GM12878 (cell line): ENCODE results near the gene ZNF576. TPM values are rescaled to one million over a fixed set of nuclear protein-coding genes. Genes with fewer than 3 reads are reported as not detected.

Source experiments
- ATAC-seq: fragments of 200-7000 bp; cut with Tn5 transposase; 3 replicates; pipeline ENCODE4 v1.9.1; 2020; ENCODE audit warnings: mild to moderate bottlenecking, moderate library complexity
- BruUV-seq: library from RNA; stranded (reverse); fragments of 400-500 nt; replicated peaks from 2 replicates; lab custom pipeline; 2021; lab: Mats Ljungman, UMichigan
- CTCF ChIA-PET: fragments of 300-600 bp; sonication (Branson Sonifier 250); formaldehyde crosslinking; extraction: SDS; loops from one replicate; lab custom pipeline; 2021; ENCODE audit warnings: inconsistent platforms; lab: Yijun Ruan, JAX
- POLR2A ChIA-PET: fragments of 350-600 bp; formaldehyde crosslinking; extraction: SDS; loops from one replicate; lab custom pipeline; 2021; ENCODE audit warnings: inconsistent platforms; lab: Charles Lee
- RAD21 ChIA-PET: fragments of 300-600 bp; sonication (Branson Sonifier 250); formaldehyde crosslinking; loops from one replicate; lab custom pipeline; 2023; ENCODE audit warnings: antibody characterized with exemption; ENCODE audit not compliant: unreplicated experiment; lab: Charles Lee
- SMC1A ChIA-PET: fragments of 300-600 bp; sonication (Branson Sonifier 250); formaldehyde crosslinking; loops from one replicate; lab custom pipeline; 2023; ENCODE audit not compliant: unreplicated experiment, uncharacterized antibody; lab: Charles Lee
- DNase-seq: peaks from one replicate; pipeline ENCODE4 v3.0.0-alpha.2; 2011; ENCODE audit warnings: low read depth, low spot score
- FAIRE-seq: peaks from 3 replicates; lab custom pipeline; 2011; peaks lifted over from hg19 to GRCh38; lab: Jason Lieb, UNC
- H2AFZ ChIP-seq: 2 replicates; pipeline ENCODE4 v1.6.0; 2011; ENCODE audit warnings: low read depth, low read length, control low read depth; ENCODE audit not compliant: control insufficient read depth
- H3K27ac ChIP-seq: 2 replicates; pipeline ENCODE4 v1.5.1; 2011; ENCODE audit warnings: control low read depth; ENCODE audit not compliant: control insufficient read depth, insufficient read depth
- H3K27me3 ChIP-seq, 2 experiments: replicated peaks in 1 of 2; 2 replicates each; pipeline versions ENCODE4 v1.6.0 to v1.6.1; 2011; ENCODE audit warnings: low read length in 1 of 2; ENCODE audit not compliant: control insufficient read depth in 2 of 2, insufficient read depth in 2 of 2
- H3K36me3 ChIP-seq, 2 experiments: 2 replicates each; pipeline ENCODE4 v1.5.1; 2011; ENCODE audit warnings: low read length in 1 of 2; ENCODE audit not compliant: control insufficient read depth in 2 of 2, insufficient read depth in 2 of 2
- H3K4me1 ChIP-seq: 2 replicates; pipeline ENCODE4 v1.6.1; 2011; ENCODE audit warnings: mild to moderate bottlenecking, low read length, moderate library complexity, mixed read lengths; ENCODE audit not compliant: control insufficient read depth, insufficient read depth
- H3K4me2 ChIP-seq: 2 replicates; pipeline ENCODE4 v1.6.0; 2011; ENCODE audit warnings: control low read depth; ENCODE audit not compliant: control insufficient read depth, insufficient read depth
- H3K4me3 ChIP-seq: fragments of 200-600 bp; sonication (generic); 2 replicates; pipeline ENCODE4 v1.5.1; 2016
- H3K79me2 ChIP-seq: 2 replicates; pipeline ENCODE4 v1.6.0; 2011; ENCODE audit warnings: low read length; ENCODE audit not compliant: control insufficient read depth, insufficient read depth
- H3K9ac ChIP-seq: 2 replicates; pipeline ENCODE4 v1.8.0; 2011; ENCODE audit warnings: low read length, control low read depth, mixed read lengths; ENCODE audit not compliant: control insufficient read depth, insufficient read depth
- H3K9me3 ChIP-seq: replicated peaks from 3 replicates; pipeline ENCODE4 v1.5.1; 2011; ENCODE audit warnings: mild to moderate bottlenecking, low read length; ENCODE audit not compliant: control insufficient read depth, insufficient read depth
- H4K20me1 ChIP-seq: 2 replicates; pipeline ENCODE4 v1.6.0; 2011; ENCODE audit not compliant: control insufficient read depth, insufficient read depth
- BCLAF1 ChIP-seq: fragments of 450-650 bp; IDR thresholded peaks from 2 replicates; pipeline ENCODE4 v1.6.1; 2017; ENCODE audit warnings: antibody characterized with exemption, mild to moderate bottlenecking, moderate library complexity
- ESRRA ChIP-seq: IDR thresholded peaks from 2 replicates; pipeline ENCODE4 v1.6.1; 2012; ENCODE audit warnings: mild to moderate bottlenecking, low read length, improper control_type of control experiment
- HCFC1 ChIP-seq: fragments of 150-350 bp; IDR thresholded peaks from 2 replicates; pipeline ENCODE4 v1.6.1; 2014; ENCODE audit warnings: low read length
- HDGF ChIP-seq: fragments of 450-650 bp; IDR thresholded peaks from 2 replicates; pipeline ENCODE4 v1.6.1; 2016; ENCODE audit warnings: antibody characterized with exemption
- PAX8 ChIP-seq: fragments of 450-650 bp; IDR thresholded peaks from 2 replicates; pipeline ENCODE4 v1.6.1; 2017; ENCODE audit warnings: mild to moderate bottlenecking, moderate library complexity
- RB1 ChIP-seq: fragments of 450-650 bp; formaldehyde crosslinking; IDR thresholded peaks from 2 replicates; pipeline ENCODE4 v1.6.1; 2017; ENCODE audit warnings: mild to moderate bottlenecking, borderline replicate concordance
- RUNX3 ChIP-seq: IDR thresholded peaks from 2 replicates; pipeline ENCODE4 v1.6.1; 2012; ENCODE audit warnings: low read length, inconsistent platforms
- USF1 ChIP-seq: IDR thresholded peaks from 2 replicates; pipeline ENCODE4 v1.6.1; 2011; ENCODE audit warnings: borderline replicate concordance, low read depth, mild to moderate bottlenecking, moderate library complexity, mixed read lengths, low read length; ENCODE audit not compliant: insufficient read depth; ENCODE audit errors: extremely low read length
- ZBTB33 ChIP-seq: fragments of 450-650 bp; IDR thresholded peaks from 2 replicates; pipeline ENCODE4 v1.6.1; 2017; ENCODE audit warnings: mild to moderate bottlenecking
- ZNF687 ChIP-seq: fragments of 450-650 bp; IDR thresholded peaks from 2 replicates; pipeline ENCODE4 v1.6.1; 2017; ENCODE audit warnings: mild to moderate bottlenecking, moderate library complexity
- ZZZ3 ChIP-seq: IDR thresholded peaks from 2 replicates; pipeline ENCODE4 v1.6.1; 2011; ENCODE audit warnings: low read depth; ENCODE audit not compliant: control insufficient read depth, insufficient read length
- WGBS: methylation state at CpG from one replicate; pipeline ENCODE4 v1.1.6; 2016; ENCODE audit warnings: low lambda C conversion rate; ENCODE audit not compliant: insufficient replicate concordance, insufficient coverage; ENCODE audit errors: missing lambda C conversion rate; 5-methylcytosine and 5-hydroxymethylcytosine counted together
- in situ Hi-C: fragments of 300-500 bp; cut with MboI; formaldehyde crosslinking; loops from 9 replicates; pipeline ENCODE4 v1.14.3; 2018; ENCODE audit warnings: mixed read lengths
- intact Hi-C: fragments of 100-400 bp; cut with micrococcal nuclease; formaldehyde crosslinking; loops from one replicate; pipeline ENCODE4 v1.14.2; 2022; ENCODE audit not compliant: unreplicated experiment
- polyA plus RNA-seq, 11 experiments: library from polyadenylated mRNA; depleted of rRNA in 4 of 11; unstranded in 6 of 11; stranded (reverse) in 5 of 11; fragments of >200 nt; fragmentation: Nextera tagmentation in 4 of 11; fragmentation: Illumina TruSeq in 1 of 11; extraction: Ambion mirVana in 4 of 11; extraction: Trizol in 1 of 11; gene quantifications; 1 replicate in 1 of 11; 2 replicates in 10 of 11; pipeline versions ENCODE4 v1.2.1 to v1.2.3, GENCODE V29; 2011 to 2016; ENCODE audit warnings: inconsistent platforms in 2 of 11, missing spikeins in 2 of 11, low read depth in 1 of 11
- total RNA-seq, 4 experiments: library from RNA; depleted of rRNA in 3 of 4; stranded (reverse); fragments of >200 nt in 3 of 4; fragmentation: Illumina TruSeq in 1 of 4; extraction: Trizol in 1 of 4; gene quantifications; 2 replicates each; pipeline versions ENCODE4 v1.2.1 to v1.2.3, GENCODE V29; 2013 to 2021

ZNF576 gene
- total and polyA plus RNA-seq, 10 of the 15 experiments (the other 5 are each of a cell fraction or from before 2014, with no cell fraction given): 7.4 to 29.8 (median 14.3) TPM

GRCh38 chr19:43564800-43565199, 31.6 kb upstream of the ZNF576 start:
- in situ Hi-C loops: no loop called here
- no peak overlapping the region for H3K9ac ChIP-seq
- DNase-seq: no peak
- H3K79me2 ChIP-seq: no peaks in the 10 kb centered on the region
- TF ChIP-seq RUNX3 (no peak), ZBTB33 (no peak), RB1 (no peak), BCLAF1 (no peak), USF1 (no peak), PAX8 (no peak), ZNF687 (no peak), HDGF (no peak), ZZZ3 (no peak), ESRRA (no peak), HCFC1 (no peak)
- TF ChIP-seq, all 136 proteins: peak for 0
- Histone ChIP-seq H3K27ac (no peak overlapping the region), H3K27me3 (no peaks in the 10 kb centered on the region), H3K36me3 (peaks cover 0 to 1% of the 10 kb centered on the region in 2 experiments; a peak in 1 of 4 replicates), H3K4me3 (no peak overlapping the region), H3K4me1 (peaks cover 12% of the 10 kb centered on the region), H4K20me1 (no peaks in the 10 kb centered on the region), H3K4me2 (no peak overlapping the region), H2AFZ (no peak overlapping the region), H3K9me3 (no peaks in the 10 kb centered on the region)
- ChIA-PET RAD21 (interaction anchor here (0.9 to 1.0 kb wide), 2 partner anchors 10 to 31 kb away, joined by 3 read pairs; partner anchors contain the start of genes IRGQ, PINLYP, XRCC1 and ZNF576), POLR2A (interaction anchor here (0.5 to 1.7 kb wide), 3 partner anchors 10 to 223 kb away, joined by 3 to 6 read pairs (median 3); partner anchors contain the start of gene XRCC1), CTCF (interaction anchor here (1.4 to 1.8 kb wide), 2 partner anchors 9 to 10 kb away, joined by 4 to 14 read pairs; no protein-coding TSS in a partner anchor), SMC1A (interaction anchor here (1.0 to 1.7 kb wide), 2 partner anchors 10 to 30 kb away, joined by 3 to 5 read pairs; no protein-coding TSS in a partner anchor)
- intact Hi-C loops: no loop called here
- 90% methylated on average over 9 of the region's 9 CpGs for WGBS
- ATAC-seq: no peak
- FAIRE-seq: no peak
- no TSS peak for BruUV-seq
